Brain microvascular endothelial cell (primary cell): ENCODE measurements around the gene OTUD6A.

Experiments
- DNase-seq: peaks from one replicate; pipeline ENCODE4 v3.0.0-alpha.2; 2020
- H3K27ac ChIP-seq: fragments of 250-450 bp; sonication (Bioruptor Pico); 2 replicates; pipeline ENCODE4 v1.5.1; 2020; ENCODE audit warnings: mild to moderate bottlenecking, moderate library complexity
- H3K27me3 ChIP-seq: fragments of 250-450 bp; sonication (Bioruptor Pico); replicated peaks from 2 replicates; pipeline ENCODE4 v1.5.1; 2020; ENCODE audit warnings: mild to moderate bottlenecking
- H3K36me3 ChIP-seq: fragments of 250-450 bp; sonication (Bioruptor Pico); replicated peaks from 2 replicates; pipeline ENCODE4 v1.5.1; 2020; ENCODE audit warnings: mild to moderate bottlenecking
- H3K4me3 ChIP-seq: 2 replicates; pipeline ENCODE4 v1.5.1; 2011; ENCODE audit warnings: low read depth, mild to moderate bottlenecking, control low read depth, low read length, moderate library complexity
- CTCF ChIP-seq: IDR thresholded peaks from 2 replicates; pipeline ENCODE4 v1.5.1; 2011; ENCODE audit warnings: low read depth, mild to moderate bottlenecking, moderate library complexity, low read length, control low read depth, inconsistent platforms; ENCODE audit errors: missing control alignments
- in situ Hi-C: cut with HindIII; loops from 2 replicates; pipeline ENCODE4 v1.10.0; 2017; ENCODE audit warnings: low sequenced_read_pairs, low pct_ligation_motif_present

Gene OTUD6A

GRCh38 chrX:70049406-70049805, 12.9 kb upstream of the OTUD6A start:
- no peak overlapping the region for H3K27ac ChIP-seq
- H3K27me3 ChIP-seq, result no peaks in the 10 kb centered on the region
- no peaks in the 10 kb centered on the region for H3K36me3 ChIP-seq
- TF ChIP-seq CTCF, result no peak
- in situ Hi-C loops, result no loop called here
- H3K4me3 ChIP-seq, result no peak overlapping the region
- DNase-seq, result no peak

GRCh38 chrX:70049925-70050324, 12.3 kb upstream of the OTUD6A start, which contains the start of gene AWAT2:
TSS of gene AWAT2 (minus strand) at chrX:70049938. CDS start at chrX:70049932, 6 bp downstream.
- Histone ChIP-seq H3K36me3 (no peaks in the 10 kb centered on the region), H3K4me3 (no peak within 1 kb of the TSS), H3K27me3 (no peaks in the 10 kb centered on the region), H3K27ac (no peak within 1 kb of the TSS)
- no peak for TF ChIP-seq CTCF
- no peak for DNase-seq
- in situ Hi-C loops, result no loop called here

GRCh38 chrX:70052895-70053615, 9.2 kb upstream of the OTUD6A start:
- in situ Hi-C loops, result no loop called here
- Histone ChIP-seq H3K4me3 (no peak overlapping the region), H3K27ac (no peak overlapping the region), H3K36me3 (no peaks in the 10 kb centered on the region), H3K27me3 (no peaks in the 10 kb centered on the region)
- DNase-seq, result no peak
- no peak for TF ChIP-seq CTCF

- Histone ChIP-seq H3K36me3 (no peaks in the 10 kb centered on the region), H3K27me3 (no peaks in the 10 kb centered on the region), H3K4me3 (no peak overlapping the region), H3K27ac (no peak overlapping the region)
- in situ Hi-C loops, result no loop called here
- TF ChIP-seq CTCF, result no peak
- no peak for DNase-seq
Measured at GRCh38 chrX:70054391-70054790, 7.9 kb upstream of the OTUD6A start.

- no peak for TF ChIP-seq CTCF
- no peaks in the 10 kb centered on the region for H3K27me3 ChIP-seq
- no peaks in the 10 kb centered on the region for H3K36me3 ChIP-seq
- H3K4me3 ChIP-seq, result no peak overlapping the region
- no peak for DNase-seq
- in situ Hi-C loops, result no loop called here
- no peak overlapping the region for H3K27ac ChIP-seq
Measured at GRCh38 chrX:70062961-70063550, 799 bp downstream of the OTUD6A start.
